HG02759 (cell line): ENCODE measurements around the gene KLRC2.
A peak's percentile ranks its signal among the peaks of the same experiment; 100 is the strongest.
"Not testable (repeated sequence)": the region's sequence is repeated elsewhere in the genome, so short reads cannot be mapped to it uniquely, and the experiment has no call there.

Experiments
- ATAC-seq: cut with Tn5 transposase; IDR thresholded peaks from one replicate; pipeline ENCODE4 v1.9.1; 2021; ENCODE audit warnings: mild to moderate bottlenecking, moderate library complexity; ENCODE audit not compliant: unreplicated experiment

KLRC2 gene

DNA sequence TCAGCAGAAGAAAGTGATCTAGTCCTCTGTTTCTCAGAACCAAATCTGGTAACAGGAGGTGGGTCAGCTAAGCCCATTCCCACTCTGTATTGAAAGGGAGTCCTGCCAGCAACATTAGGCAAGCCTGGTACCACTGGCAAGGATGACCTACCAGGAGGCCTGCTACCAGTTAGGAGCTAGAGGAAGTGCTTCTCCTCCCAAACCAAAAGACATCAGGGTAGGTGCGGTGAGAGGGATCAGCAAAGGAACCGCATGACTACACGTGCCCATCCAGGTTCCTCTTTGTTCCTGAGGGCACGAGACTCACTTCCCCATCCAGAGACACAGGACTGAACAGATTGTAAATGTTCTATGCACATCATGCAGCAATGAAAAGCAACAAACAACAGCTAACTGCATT, 29.1 kb downstream of the KLRC2 start:
- ATAC-seq, result no peak

DNA sequence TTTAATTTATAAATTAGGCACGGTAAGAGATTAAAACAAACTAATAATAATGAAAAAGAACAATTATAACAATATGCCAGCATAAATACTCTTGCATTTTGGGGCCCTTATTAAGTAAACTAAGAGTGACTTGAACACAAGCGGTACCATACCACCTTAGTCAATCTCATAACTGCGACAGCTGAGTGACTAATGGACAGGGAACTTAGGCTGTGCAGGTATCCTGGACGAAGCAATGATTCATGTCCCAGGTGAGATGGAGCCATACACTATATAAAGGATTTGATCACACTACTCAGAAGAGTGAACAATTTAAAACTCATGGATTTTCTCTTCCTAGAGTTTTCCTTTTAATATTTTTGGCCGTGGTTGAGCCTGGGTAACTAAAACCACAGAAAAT, 30.5 kb downstream of the KLRC2 start:
- ATAC-seq, result no peak

DNA sequence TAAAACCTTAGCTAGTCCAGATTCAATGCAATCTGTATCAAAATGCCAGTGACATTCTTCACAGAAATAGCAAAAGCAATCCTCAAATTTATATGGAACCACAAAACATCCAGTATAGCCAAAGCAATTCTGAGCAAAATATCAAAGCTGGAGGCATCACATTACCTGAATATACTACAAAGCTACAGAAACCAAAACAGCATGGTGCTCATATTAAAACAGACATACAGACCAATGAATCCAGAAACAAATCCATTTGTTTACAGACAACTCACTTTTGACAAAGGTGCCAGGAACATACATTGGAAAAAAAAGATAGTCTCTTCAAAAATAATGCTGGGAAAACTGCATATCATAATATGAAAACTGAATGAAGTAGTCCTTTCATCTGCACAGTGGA, 31.0 kb downstream of the KLRC2 start:
- ATAC-seq, result no peak

DNA sequence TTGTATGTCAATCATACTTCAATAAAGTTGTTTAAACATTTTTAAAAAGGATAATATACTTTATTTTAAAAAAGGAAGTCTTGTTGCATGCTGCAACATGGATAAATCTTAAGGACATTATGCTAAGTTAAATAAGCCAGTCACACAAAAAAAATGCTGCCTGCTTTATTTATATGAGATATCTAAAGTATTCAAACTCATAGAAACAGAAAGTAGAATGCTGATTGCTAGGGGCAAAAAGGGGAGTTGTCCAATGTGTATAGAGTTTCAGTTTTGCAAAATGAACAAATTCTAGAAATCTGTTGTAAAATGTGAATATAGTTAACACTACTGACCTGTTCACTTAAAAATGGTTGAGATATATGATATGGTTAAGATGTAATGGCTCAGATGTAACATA, 35.0 kb downstream of the KLRC2 start:
- ATAC-seq, result no peak

DNA sequence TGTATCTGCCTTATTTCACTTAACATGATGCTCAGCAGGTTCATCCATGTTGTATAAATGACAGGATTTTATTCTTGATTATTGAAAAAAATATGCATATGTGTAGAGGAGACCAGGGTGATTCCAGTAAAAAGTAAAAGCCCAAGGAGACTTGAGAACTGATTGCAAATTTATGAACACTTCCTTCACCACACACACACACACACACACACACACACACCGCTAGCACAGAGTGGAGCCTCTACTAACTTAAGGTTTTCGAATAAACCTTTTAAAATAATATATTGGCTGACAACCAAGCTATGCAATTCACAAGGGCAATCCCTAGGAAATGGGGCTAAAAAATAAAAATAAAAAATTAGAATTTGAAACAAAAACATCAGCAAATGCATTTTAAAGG, 37.6 kb downstream of the KLRC2 start:
- no peak for ATAC-seq

DNA sequence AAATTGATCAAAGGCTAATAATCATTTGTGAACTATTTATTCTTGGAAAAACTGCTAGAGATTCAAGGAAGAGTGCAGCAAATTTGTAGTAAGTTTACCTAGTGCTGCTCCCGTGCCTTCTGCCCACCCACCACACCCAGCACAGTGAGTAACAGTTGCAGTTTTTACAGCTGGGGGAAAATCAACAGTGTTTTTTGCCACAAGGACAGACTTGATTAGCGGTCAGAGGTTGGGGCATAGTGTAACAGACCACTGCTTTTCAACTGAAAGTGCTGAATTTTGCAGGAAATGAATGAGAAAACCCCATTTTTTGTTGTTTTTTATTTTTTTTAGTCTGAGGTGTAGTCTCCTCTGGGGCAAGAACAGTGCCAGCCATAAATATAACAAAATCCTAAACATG, 38.5 kb downstream of the KLRC2 start:
- ATAC-seq, result no peak

DNA sequence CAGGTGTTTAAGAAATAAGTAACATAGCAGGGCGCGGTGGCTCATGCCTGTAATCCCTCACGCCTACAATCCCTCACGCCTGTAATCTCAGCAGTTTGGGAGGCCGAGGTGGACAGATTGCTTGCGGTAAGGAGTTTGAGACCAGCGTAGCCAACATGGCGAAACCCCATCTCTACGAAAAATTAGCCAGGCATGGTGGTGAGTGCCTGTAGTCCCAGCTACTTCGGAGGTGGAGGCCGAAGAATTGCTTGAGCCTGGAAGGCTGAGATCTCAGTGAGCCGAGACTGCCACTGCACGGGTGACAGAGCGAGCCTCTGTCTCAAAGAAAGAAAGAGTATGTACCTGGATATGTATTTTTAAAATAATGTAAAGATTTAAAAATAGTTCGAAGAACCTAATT, 39.6 kb downstream of the KLRC2 start:
- ATAC-seq, result not testable (repeated sequence)

DNA sequence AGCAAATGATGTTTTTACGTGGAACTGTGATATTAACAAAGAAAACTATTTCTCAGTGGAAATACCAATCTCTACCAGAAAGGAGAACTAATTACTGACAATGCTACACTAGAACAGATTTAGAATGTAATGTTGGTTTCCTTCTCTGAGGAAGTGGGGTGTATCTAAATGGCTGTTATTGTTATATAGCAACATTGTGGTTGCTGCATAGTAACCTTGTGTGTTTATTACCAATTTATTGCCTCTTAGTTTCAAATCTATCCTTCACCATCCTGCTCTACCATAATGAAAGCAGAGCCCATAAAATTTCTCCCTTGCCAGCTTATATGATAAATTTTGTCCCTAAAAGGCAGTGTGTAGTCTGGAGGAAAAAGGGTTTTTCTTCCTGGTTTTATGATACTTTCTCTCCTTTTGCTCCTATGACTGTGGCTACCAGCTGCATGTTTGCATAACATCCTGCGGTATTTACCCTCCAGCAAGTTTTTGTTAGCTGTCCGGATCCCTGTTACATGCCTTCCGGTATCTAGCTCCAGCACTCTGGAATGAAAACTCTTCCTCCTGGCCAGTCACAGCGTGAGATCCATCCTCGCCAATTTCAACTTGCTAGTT, 40.3 kb downstream of the KLRC2 start:
- peak; percentile 76 for ATAC-seq

DNA sequence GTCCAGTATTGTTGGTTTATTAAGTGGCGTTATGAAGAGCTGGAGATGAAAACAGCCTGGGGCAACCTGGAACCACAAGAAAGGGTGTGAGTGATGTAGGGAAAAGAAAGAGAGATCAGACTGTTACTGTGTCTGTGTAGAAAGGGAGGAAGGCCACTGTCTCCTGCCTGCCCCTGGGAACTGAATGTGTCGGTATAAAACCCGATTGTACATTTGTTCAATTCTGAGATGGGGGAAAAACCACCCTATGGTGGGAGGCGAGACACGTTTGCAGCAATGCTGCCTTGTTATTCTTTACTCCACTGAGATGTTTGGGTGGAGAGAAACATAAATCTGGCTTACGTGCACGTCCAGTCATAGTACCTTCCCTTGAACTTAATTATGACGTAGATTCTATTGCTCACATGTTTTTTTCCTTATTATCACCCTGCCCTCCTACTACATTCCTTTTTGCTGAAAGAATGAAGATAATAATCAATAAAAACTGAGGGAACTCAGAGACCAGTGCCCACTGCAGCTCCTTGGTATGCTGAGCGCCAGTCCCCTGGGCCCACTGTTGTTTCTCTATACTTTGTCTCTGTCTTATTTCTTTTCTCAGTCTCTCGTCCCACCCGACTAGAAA, 41.2 kb downstream of the KLRC2 start:
- ATAC-seq, result not testable (repeated sequence)

DNA sequence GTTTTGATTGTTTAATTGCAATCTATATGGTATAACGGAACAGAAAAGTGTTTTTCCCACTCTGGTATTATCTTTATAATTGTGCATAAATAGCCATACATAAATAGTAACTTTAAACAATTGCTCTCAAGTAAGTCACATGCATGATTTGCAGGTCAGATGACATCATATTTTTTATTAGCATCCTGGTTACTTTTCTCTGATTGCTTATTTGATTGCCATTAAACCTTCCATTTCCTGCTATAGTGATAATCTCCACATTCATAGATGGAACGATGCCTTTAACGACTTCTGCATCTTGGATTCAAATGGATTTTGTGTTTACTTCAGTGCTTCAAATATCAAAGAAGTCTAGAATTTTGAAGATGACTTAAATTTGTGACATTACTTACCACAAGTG, 42.5 kb downstream of the KLRC2 start:
- ATAC-seq, result no peak

DNA sequence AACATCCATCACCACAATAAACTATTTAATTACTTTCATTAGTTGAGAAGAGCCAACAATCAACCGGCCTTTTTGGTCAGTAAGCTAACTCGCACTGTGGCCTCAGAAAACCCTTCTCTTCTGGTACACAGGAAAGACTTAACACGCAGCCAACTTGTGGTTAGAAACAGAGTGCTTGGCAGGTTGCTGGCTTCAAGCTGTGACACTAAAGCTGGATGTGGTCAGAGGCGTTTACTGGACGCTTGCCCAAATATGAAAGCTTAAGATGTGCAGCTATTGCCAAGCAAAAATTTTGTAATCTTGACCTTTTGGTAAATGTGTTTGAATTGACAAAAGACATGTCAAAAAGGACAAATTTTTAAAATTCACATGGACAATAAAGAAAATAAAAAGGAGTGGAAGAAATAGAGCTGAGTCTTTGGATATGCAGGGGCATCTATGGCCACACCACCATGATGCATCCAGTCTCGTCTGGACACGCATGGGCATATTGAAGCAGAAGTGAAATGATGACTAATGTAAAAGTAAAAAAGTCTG, 43.3 kb downstream of the KLRC2 start:
- ATAC-seq, result peak; percentile 75

DNA sequence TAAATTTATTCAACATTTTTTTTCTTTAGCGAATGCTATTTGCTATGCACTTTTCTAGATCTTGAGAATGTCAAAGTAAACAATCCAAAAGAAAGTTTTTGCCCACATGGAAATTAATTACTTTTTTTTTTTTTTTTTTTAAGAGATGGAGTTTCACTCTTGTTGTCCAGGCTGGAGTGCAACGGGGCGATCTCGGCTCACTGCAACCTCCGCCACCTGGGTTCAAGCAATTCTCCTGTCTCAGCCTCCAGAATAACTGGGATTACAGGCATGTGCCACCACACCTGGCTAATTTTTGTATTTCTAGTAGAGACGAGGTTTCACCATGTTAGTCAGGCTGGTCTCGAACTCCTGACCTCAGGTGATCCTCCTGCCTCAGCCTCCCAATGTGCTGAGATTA, 44.8 kb downstream of the KLRC2 start:
- ATAC-seq, result not testable (repeated sequence)

DNA sequence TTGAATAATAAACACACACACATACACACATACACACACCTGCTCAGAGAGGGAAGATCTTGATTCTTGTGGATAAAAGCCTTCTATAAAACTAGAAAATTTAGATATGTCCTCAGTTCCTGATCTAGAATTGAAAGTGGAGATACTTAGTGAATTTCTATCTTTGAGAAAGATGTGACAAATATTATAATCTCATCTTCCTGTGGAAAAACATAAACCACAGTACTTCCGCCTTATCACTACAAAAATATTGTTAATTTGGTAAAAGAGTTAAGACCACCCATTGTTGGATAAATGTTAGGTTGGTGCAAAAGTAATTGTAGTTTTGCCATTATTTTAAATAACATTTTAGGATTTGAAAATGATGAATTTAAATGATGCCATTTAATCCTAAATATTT, 45.9 kb downstream of the KLRC2 start, which contains the start of gene KLRK1:
Gene KLRK1, minus strand, starts transcription at position 138 of the 400 bp plus-strand sequence. CDS start 1,231 bp downstream, outside the sequence.
- ATAC-seq, result no peak

DNA sequence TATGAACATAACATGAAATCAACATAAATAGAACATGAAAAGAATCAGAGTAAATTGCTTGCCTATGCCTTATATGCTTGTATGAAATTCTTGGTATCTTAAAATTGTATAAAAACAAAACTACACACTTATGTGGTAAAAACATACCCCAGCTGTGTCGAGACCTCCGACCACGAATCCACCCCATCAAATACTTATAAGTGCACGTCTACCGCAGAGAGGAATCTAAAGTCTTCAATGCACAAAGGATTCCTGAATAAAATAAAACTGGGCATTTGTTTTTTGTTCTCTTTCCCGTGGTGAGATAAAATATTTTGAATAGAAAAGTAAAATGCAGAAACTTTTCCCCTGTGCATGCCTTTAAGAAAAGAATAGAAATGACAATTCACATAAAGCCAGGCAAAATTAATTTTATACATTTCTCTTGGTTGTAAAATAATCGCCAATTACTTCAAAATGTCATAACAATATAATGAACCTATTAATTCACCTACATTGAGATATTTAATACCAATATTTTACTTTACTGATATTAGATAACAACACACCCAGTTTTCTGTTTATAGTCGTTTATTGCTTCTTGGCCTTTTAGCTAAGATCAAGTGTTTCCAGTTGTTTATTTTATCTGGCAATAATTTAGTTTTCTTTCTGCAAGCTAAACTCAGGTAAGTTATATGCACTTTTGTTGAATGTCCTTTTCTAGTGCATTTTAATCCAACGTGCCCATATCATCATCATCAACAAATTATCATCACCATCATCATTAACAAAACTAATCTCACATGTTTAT, 47.0 kb downstream of the KLRC2 start:
- ATAC-seq, result no peak

DNA sequence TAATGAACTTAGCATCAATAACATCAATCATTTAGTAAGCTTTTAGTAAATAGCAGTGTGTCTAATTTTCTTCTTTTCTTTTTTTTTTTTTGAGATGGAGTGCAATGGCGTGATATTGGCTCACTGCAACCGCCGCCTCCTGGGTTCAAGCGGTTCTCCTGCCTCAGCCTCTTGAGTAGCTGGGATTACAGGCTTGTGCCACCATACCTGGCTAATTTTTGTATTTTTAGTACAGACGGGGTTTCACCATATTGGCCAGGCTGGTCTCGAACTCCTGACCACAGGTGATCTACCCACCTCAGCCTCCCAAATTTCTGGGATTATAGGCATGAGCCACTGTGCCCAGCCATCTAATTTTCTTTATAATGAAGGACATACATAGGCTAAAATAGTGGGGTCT, 48.3 kb downstream of the KLRC2 start:
- not testable (repeated sequence) for ATAC-seq

DNA sequence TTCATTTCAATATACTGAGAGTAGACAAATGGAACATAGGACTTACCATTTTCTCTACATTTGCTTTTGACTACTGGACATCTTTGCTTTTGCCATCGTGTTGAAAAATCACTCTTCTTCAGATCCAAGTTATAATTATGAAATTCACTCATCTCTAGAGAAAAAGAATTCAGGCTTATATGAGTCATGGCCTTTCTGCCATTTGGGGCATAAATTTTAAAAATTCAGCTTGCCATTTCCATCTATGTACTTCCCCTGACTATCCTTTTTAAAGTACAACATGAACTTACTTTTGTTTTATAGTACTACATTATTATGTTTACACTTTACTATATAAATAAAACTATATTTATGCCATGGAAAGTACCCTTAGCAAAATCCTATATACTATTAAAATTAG, 49.0 kb downstream of the KLRC2 start:
- ATAC-seq, result no peak

DNA sequence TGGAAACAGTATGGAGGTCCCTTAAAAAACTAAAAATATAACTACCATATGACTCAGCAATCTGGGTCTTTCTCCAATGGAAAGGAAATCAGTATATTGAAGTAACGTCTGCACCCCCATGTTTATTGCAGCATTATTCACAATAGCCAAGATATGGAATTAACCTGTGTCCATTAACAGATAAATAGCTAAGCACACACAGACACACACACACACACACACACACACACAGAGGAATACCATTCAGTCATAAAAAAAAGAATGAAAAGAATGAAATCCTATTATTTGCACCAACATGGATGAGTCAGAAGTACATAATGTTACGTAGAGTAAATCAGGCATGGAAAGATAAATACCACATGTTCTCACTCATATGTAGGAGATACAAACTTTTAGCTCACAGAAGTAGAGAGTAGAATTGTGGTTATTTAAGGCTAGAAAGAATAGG, 50.6 kb downstream of the KLRC2 start:
- ATAC-seq, result no peak

DNA sequence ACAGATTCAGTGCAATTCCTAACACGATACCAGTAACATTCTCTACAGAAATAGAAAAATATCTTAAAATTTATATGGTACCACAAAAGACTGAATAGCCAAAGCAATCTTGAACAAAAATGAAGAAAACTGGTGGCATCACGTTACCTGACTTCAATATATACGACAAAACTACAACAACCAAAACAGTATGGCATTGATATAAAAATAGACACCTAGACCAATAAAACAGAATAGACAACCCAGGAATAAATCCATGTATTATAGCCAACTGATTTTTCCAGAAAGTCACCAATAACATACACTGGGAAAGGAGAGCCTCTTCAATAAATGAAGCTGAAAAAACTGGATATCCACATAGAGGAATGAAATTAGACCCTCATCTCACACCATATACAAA, 51.6 kb downstream of the KLRC2 start:
- no peak for ATAC-seq

DNA sequence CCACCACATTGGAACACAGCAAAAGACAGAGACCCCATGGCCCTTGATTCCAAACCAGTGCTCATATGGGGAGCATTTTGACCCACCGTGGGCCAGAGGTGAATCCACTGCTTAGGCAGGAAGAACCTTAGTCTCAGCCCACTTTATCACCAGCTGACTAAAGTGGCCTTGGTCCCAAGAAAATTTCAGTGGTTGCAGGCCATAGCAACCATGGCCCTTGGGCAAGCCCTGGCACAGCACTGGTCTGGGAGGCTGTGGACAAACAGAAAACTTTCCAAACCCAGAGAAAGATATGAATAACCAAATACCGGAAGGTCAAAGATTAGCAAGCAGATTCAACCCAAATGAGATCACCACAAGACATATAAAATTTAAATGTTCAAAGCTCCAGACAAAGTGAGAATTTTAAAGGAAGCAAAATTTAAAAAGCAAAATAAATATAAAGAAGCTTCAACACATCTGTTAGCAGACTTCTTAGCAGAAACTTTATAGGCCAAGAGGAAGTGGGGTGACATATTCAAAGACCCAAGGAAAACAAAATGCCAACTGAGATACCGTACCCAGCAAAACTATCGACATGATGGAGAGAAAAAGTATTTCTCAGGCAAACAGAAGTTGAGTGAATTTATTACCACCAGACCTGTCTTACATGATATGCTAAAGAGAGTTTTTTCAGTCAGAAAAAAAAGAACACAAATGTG, 53.7 kb downstream of the KLRC2 start:
- ATAC-seq, result no peak
